Left ventricle myocardium inferior (tissue), 1 donor: ENCODE measurements around the gene TMEM245. TPM values are rescaled to one million over a fixed set of nuclear protein-coding genes. Genes with fewer than 3 reads are reported as not detected.

Source experiments
- DNase-seq: peaks from one replicate; pipeline ENCODE4 v3.0.0-alpha.2; 2020
- H3K27ac ChIP-seq: fragments of 200-600 bp; replicated peaks from 2 replicates; pipeline ENCODE4 v1.8.0; 2021
- H3K27me3 ChIP-seq: fragments of 200-600 bp; 2 replicates; pipeline ENCODE4 v1.8.0; 2021; ENCODE audit warnings: low read depth
- H3K36me3 ChIP-seq: fragments of 200-600 bp; 2 replicates; pipeline ENCODE4 v1.8.0; 2021
- H3K4me1 ChIP-seq: fragments of 200-600 bp; 2 replicates; pipeline ENCODE4 v1.8.0; 2021
- H3K4me3 ChIP-seq: fragments of 200-600 bp; 2 replicates; pipeline ENCODE4 v1.8.0; 2021; ENCODE audit warnings: mild to moderate bottlenecking, moderate library complexity
- H3K9me3 ChIP-seq: fragments of 200-600 bp; replicated peaks from 2 replicates; pipeline ENCODE4 v1.8.0; 2021
- CTCF ChIP-seq: fragments of 200-600 bp; IDR thresholded peaks from 2 replicates; pipeline ENCODE4 v1.8.0; 2021; ENCODE audit warnings: antibody characterized with exemption, mild to moderate bottlenecking, borderline replicate concordance
- intact Hi-C: fragments of 100-400 bp; cut with micrococcal nuclease; formaldehyde crosslinking; loops from one replicate; pipeline ENCODE4 v1.11.0; 2022
- total RNA-seq: library from RNA; stranded (reverse); fragmentation: NEBNext Ultra II Directional; extraction: Animal tissue kit (Norgen Biotek cat#: 25700); gene quantifications from one replicate; pipeline ENCODE4 v1.2.1, GENCODE V29; 2021
- donor health status: DM: no; HTN: yes; CAD: no; lungs with severe emphysema.

TMEM245 gene
- total RNA-seq, 1 donor from 2014 or later = 97.4 TPM

GRCh38 chr9:109156708-109157107, 37.0 kb upstream of the TMEM245 start:
- H3K36me3 ChIP-seq = no peaks in the 10 kb centered on the region
- DNase-seq = no peak
- intact Hi-C loops = no loop called here
- no peaks in the 10 kb centered on the region for H3K27me3 ChIP-seq
- H3K4me3 ChIP-seq = no peak overlapping the region
- no peak for TF ChIP-seq CTCF
- no peaks in the 10 kb centered on the region for H3K4me1 ChIP-seq
- H3K9me3 ChIP-seq = peaks cover 10% of the 10 kb centered on the region
- no peak overlapping the region for H3K27ac ChIP-seq

GRCh38 chr9:109150925-109151545, 31.3 kb upstream of the TMEM245 start:
- Histone ChIP-seq H3K9me3 (peaks cover 10% of the 10 kb centered on the region), H3K4me1 (no peaks in the 10 kb centered on the region), H3K4me3 (no peak overlapping the region), H3K27me3 (no peaks in the 10 kb centered on the region), H3K27ac (no peak overlapping the region), H3K36me3 (no peaks in the 10 kb centered on the region)
- DNase-seq = no peak
- intact Hi-C loops = no loop called here
- TF ChIP-seq CTCF = no peak

- Histone ChIP-seq H3K27me3 (no peaks in the 10 kb centered on the region), H3K4me1 (no peaks in the 10 kb centered on the region), H3K9me3 (peaks cover 10% of the 10 kb centered on the region), H3K4me3 (no peak overlapping the region), H3K27ac (no peak overlapping the region), H3K36me3 (no peaks in the 10 kb centered on the region)
- DNase-seq = no peak
- intact Hi-C loops = no loop called here
- TF ChIP-seq CTCF = no peak
Observed at GRCh38 chr9:109149722-109150121, 30.0 kb upstream of the TMEM245 start.

DNA sequence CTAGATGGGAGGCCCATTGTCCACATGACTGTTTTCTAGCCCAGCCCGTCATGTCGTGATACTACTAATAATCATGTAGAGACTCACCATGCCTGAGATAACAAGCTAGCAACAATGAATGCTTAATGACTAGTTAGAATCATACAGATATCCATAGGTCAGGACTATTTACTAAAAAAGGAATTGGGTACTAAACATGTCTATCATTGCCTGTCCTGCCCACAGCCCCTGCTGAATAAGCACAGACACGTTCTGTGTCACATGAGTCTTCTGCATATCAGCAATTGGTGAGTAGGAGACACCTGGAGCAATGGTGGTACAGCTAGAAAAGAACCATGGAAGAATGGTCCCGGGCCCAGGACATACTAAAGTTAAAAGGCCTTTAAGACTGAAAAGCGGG, 29.3 kb upstream of the TMEM245 start:
- no peak for DNase-seq
- Histone ChIP-seq H3K4me1 (no peaks in the 10 kb centered on the region), H3K9me3 (peaks cover 10% of the 10 kb centered on the region), H3K36me3 (no peaks in the 10 kb centered on the region), H3K27ac (no peak overlapping the region), H3K4me3 (no peak overlapping the region), H3K27me3 (no peaks in the 10 kb centered on the region)
- TF ChIP-seq CTCF = no peak
- intact Hi-C loops = no loop called here

DNA sequence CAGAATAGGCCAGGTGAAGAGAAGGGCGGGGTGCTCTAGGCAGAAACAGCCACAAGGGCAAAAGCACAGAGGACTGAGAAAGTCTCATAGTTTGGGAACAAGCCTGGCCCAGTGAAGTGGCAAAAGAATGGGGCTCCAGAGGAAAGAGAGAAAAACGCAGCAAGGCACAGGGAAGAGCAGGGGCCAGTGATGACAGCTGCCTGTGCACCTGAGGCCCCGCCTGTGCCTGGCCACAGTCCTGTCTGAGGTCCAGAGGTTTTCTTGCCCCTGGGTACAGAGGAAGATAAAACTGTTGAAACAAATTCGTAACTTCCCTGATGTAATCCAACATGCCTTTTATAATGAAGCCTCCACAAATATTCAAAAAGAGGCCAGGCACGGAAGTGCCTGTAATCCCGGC, 25.3 kb upstream of the TMEM245 start:
- Histone ChIP-seq H3K4me1 (no peaks in the 10 kb centered on the region), H3K4me3 (no peak overlapping the region), H3K27me3 (no peaks in the 10 kb centered on the region), H3K9me3 (no peaks in the 10 kb centered on the region), H3K36me3 (no peaks in the 10 kb centered on the region), H3K27ac (no peak overlapping the region)
- TF ChIP-seq CTCF = no peak
- DNase-seq = no peak
- intact Hi-C loops = no loop called here
